ENCODE measurements around the gene RIT2.

The RIT2 gene

DNA sequence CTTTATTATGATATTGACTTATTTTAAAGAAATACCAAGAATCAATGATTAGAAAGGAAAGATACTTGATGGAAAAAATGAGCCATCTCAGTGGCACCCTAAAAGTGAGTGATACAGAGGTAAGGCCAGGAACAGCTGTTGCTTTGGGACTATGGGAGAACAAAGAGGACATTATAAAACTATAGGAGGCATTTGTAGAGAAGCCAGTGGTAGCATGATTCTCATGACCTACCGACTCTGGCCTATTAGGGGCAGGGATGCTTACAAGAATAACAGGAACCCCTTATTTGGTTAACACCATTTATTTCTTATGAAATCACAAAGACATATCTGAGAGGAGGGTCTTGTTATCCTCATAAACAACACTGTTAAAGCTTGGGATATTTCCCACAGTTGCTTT lies 162.2 kb downstream of the RIT2 start:
- intact Hi-C loops (cut with DNase I): no loop called here
- DNase-seq: no peak

DNA sequence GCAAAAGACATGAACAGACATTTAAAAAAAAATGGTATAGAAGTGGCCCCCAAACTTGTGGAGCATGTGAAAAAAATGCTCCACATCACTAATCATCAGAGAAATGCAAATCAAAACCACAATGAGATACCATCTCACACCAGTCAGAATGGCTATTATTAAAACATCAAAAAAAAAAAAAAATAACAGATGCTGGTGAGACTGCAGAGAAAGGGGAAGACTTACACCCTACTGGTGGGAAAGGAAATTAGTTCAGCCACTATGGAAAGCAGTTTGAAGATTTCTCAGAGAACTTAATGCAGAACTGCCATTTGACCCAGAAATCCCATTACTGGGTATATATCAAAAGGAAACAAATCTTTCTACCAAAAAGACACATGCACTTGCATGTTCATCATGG lies 164.8 kb downstream of the RIT2 start:
- no peak for DNase-seq
- intact Hi-C loops (cut with DNase I): no loop called here

DNA sequence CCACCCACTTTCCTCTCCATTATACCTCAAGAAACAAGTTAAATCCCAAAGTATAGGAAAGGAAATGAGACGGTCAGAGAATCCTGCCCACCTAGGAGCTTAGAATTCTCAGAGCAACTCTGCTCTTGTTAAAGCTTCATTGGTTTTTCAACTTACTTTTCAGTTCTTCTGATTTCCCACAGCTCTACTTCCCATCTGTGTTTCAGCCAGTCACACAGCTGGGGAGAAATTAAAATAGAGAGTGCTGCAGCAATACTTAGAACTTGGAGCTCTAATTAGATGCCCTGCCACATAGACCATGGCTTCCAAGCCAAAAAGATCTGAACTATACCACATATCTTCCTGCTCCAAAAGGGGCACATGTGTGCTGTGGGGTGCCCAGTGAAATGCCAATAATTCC lies 166.7 kb downstream of the RIT2 start:
- DNase-seq: no peak
- intact Hi-C loops (cut with DNase I): no loop called here

DNA sequence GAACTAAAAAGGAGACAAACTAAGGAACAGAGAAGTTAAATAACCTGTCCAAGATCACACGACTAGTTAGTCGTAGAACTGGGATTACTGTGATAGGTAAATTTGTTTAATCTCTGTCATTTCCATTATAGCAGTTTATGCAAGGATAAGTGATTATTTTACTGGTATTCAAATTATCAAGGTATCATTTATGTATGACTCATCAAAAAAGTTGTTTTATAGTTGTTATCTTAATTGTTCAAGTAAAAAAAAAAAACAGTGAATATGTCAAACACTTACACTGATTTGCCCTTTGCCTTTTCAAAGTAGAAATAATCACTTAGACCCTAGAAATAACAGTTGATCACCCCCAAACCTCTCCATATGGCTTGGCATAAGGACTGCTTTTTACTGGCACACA lies 173.6 kb downstream of the RIT2 start:
- intact Hi-C loops (cut with DNase I): no loop called here
- no peak for DNase-seq

DNA sequence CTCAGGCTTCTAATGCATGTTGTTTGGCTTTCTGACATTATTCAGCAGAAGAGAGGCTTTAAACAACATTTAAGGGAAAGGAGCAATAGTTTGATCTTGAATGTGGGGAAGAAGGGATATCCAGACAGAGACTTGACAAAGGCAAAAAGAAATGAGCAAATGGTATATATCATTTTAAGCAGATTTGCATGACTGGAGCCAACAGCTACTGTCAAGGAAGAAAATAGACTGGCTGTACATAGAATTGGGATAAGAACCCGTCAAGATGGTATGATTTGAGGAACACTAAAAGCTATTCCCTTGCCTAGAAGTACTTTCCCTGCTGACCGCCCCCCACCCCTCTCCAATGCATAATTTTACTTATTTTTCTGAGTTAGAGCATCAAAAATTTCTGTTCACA lies 174.5 kb downstream of the RIT2 start:
- DNase-seq: no peak
- intact Hi-C loops (cut with DNase I): no loop called here

DNA sequence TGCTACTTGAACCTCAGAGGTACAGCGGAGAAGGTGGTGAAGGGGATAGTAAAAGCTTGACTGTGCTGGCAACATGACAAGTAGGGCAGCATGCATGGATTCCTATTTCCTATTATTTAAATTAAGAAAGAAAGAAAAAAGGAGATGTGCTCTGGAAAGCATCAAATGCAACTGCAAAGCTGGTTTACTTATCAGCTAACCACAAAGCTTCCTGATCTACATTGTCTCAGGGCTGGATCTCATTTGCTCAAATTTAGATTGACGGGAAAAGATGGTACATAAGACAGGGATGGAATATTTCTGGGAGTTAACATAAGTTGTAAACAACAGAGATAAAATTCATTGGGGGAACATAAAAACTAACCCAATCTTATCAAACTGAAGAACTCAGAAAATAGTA lies 178.0 kb downstream of the RIT2 start:
- DNase-seq: no peak
- intact Hi-C loops (cut with DNase I): no loop called here

- intact Hi-C loops (cut with DNase I): no loop called here
- no peak for DNase-seq
Observed at GRCh38 chr18:42936289-42936688, 179.2 kb downstream of the RIT2 start.

GRCh38 chr18:42931491-42931890 lies 184.0 kb downstream of the RIT2 start:
- no peak for DNase-seq
- intact Hi-C loops (cut with DNase I): no loop called here

- peak in 13 of 42 donors; percentile 3 to 49 (median 14) for DNase-seq
- intact Hi-C loops (cut with DNase I): no loop called here
Observed at GRCh38 chr18:42929857-42930256, 185.6 kb downstream of the RIT2 start.

GRCh38 chr18:42929181-42929580 lies 186.3 kb downstream of the RIT2 start:
- DNase-seq: no peak
- intact Hi-C loops (cut with DNase I): no loop called here

DNA sequence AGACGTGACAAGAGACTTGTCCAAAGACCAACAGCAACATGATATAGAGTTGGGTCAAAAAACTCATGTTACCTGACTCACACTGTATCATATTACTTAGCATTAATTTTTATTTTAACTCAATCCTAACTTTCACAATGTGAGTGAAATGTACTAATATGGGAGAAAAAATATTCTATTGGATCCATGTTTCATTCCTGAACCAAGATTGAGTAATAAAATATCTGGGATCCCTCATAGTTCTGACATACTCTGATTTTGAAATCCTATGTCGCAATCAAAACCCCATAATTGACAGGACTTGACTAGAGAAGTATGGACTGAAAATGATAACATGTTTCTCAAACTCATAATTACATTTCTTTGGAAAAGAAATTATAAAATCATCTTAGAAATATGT lies 190.4 kb downstream of the RIT2 start:
- DNase-seq: no peak
- intact Hi-C loops (cut with DNase I): no loop called here

DNA sequence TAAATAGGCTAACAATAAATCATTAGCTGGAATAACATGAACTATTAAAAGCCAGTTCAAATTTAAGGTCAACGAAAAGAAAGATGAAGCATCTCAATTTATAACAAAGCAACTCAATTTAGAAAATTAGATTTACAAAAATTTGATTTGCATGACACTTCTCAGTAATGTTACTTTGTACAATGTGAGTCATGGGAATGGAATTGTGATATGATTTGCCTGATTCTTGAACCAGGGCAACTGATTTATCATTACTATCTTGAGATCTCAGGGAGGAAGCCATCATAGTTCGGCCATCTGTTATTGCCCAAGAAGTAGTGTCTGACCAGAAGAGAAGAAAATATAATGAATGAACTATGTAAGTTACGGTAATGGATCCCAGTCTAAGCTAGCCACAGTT lies 193.1 kb downstream of the RIT2 start:
- no peak for DNase-seq
- intact Hi-C loops (cut with DNase I): no loop called here

DNA sequence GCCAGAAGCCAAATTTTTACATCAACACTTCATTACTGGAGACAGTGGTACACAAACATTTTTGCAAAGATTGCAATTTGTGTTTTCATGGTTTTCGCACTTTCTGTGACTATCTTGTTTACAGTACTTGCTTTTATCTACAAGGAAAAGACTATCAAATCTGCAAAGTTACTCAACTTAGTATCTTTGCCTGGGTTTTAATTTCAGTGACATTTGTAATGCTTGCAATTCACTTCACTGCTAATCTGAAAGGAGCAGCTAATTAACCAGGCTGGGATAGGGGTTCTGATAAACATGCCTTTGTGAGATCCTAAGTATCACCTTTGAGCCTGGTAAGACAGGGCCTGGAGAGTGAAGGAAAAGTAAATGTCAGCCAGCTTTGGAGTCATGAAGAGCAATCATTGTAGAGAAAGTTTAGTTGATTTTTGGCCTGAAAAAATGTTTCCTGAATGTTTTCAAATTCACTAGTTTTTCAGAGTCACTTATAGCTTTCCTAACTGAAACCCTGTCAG lies 194.2 kb downstream of the RIT2 start:
- intact Hi-C loops (cut with DNase I): no loop called here
- no peak for DNase-seq

DNA sequence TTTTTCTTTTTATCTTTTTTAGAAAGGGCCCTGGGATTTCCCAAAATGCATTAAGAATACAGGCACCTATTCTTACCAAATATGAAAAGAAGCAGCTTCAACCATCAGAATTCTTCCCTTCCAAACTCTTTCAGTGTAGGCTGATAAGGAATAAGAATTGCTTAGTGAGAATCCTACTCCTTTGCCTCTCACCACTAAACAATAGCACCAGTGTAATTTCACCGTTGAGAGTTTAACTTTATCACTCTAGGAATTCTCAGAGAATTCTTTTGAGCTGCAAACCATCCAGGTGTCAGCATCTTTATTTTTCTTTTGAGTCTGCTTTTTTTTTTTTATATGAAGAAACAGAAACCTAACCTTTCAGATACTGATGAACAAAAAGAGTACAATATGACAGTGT lies 194.9 kb downstream of the RIT2 start:
- intact Hi-C loops (cut with DNase I): no loop called here
- no peak for DNase-seq

DNA sequence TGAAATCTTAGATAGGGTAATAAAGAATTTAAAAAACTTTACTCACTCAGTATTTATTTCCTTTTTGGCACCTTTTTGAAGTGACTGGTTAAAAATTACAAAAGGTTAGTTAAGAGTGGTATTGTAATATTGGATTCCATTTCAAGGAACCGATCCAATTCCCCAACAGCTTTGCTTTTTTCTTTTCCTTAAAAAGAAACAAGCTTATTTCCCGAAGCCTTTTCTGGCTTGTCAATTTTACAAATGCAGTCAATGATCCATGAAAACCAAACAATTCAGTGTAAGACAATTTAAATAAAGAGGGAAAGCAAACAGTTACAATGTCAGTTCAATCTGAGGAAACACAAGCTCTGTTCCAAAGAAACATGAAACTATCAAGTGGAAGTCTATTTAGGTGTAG lies 200.2 kb downstream of the RIT2 start:
- intact Hi-C loops (cut with DNase I): no loop called here
- DNase-seq: no peak

DNA sequence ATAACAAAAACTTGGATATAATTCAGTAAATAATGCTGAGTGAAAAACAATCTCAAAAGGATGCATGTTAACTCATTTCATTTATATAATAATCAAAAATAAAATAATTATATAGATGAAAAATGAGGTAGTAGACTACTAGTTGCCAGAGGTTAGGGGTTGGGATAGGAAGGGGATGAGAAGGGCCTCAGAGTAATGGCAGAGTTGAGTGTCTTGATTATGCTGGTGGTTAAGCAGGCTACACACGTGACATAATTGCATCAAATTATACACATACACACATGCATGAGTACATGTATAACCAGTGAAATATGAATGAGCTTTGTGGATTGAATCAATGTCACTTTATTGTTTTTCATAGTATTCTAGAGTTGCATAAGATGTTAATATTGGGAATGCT lies 201.0 kb downstream of the RIT2 start:
- intact Hi-C loops (cut with DNase I): no loop called here
- no peak for DNase-seq

- no peak for DNase-seq
- intact Hi-C loops (cut with DNase I): no loop called here
Observed at GRCh38 chr18:42909095-42909494, 206.4 kb downstream of the RIT2 start.

DNA sequence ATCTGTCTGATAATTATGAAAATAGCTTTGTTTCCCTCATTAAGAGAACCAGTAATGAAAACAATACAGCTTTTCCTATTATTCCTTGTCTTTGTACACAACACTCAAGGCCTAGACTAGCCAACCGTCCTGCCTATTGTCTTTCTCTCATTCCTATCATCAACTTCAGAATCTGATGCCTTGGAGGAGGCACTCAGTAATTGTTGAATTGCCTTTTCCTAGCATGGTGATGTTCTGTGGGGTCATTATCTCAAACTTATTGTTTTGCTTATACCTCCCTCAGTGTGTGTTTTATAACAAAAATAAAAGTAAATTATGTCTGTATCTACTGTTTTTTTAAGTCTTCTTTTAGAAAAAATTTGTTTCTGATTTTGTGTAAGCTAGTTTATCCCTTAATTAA lies 208.7 kb downstream of the RIT2 start:
- intact Hi-C loops (cut with DNase I): no loop called here
- no peak for DNase-seq

DNA sequence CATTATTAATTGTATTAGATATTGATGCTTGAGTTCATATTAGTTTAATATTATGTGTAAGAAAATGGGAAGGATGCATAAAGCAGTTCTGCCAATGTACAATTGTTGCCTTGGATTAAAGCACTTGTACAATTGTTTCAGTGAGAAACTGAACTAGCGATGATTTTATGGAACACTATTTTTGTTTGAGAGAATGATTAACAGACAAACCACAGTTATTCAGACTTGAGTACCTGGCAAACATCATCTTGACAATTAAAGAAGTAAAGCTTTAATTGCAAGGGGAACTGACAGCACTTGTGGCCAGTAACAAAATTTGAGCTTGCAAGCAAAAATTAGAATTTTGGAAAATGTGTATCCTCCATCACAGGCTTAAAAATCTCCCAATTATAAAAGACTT lies 214.3 kb downstream of the RIT2 start:
- DNase-seq: no peak
- intact Hi-C loops (cut with DNase I): no loop called here

DNA sequence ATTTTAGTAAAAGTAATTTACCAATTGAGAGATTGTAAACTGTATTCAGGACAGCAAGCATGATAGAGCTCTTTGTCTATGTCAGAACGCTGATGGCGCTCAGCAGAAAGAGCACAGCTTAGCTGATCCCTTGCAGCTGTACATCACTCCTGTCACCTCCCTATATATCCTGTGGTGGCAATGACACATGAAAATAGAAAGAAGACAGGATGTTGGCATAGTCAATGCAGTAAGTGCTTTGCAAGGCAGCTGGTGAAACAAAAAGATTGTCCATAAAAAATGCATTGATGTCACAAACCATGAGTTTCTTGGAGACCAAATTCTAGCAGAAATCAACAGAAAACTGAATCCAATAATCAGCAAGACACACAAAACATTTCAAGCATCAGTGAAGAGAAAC lies 221.5 kb downstream of the RIT2 start:
- DNase-seq: no peak
- intact Hi-C loops (cut with DNase I): no loop called here

DNA sequence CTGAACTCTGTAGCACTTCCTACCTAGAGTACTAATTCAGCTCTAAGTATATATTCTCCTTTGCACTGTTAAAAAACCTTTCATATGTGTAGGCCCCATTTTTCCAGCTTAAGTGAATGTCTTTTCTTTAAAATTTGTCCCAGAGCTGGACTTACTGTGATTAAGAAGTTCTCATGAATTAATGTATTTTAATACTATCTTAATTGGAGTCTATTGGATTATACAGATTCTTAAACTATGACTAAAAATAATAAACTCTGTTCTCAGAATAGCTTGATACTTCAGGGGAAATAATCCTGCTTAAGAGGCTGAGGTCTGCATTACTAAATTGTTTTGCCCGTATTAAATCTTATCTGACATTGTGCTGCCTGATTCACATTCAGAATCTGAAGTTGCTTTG lies 223.3 kb downstream of the RIT2 start:
- intact Hi-C loops (cut with DNase I): no loop called here
- no peak for DNase-seq

DNA sequence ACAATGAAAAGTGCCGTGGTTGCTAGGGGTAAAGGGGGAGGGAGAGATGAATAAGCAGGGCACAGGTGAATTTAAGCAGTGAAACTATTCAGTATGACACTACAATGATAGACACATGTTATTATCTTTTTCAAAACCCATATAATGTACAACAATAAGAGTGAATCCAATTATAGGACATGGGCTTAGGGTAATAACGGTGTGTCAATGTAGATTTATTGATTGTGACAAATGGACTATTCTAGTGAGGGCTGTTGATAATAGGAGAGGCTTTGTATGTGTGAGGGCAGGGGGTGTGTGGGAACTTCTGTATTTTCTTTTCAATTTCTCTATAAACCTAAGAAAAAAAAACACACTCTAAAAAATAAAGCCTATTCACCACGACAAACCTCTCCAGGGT lies 223.8 kb downstream of the RIT2 start:
- intact Hi-C loops (cut with DNase I): no loop called here
- no peak for DNase-seq
